ENCODE data around the gene GBF1.
A peak's percentile ranks its signal among the peaks of the same experiment; 100 is the strongest.
"Not testable (repeated sequence)": the region's sequence is repeated elsewhere in the genome, so short reads cannot be mapped to it uniquely, and the experiment has no call there.

Gene GBF1

DNA sequence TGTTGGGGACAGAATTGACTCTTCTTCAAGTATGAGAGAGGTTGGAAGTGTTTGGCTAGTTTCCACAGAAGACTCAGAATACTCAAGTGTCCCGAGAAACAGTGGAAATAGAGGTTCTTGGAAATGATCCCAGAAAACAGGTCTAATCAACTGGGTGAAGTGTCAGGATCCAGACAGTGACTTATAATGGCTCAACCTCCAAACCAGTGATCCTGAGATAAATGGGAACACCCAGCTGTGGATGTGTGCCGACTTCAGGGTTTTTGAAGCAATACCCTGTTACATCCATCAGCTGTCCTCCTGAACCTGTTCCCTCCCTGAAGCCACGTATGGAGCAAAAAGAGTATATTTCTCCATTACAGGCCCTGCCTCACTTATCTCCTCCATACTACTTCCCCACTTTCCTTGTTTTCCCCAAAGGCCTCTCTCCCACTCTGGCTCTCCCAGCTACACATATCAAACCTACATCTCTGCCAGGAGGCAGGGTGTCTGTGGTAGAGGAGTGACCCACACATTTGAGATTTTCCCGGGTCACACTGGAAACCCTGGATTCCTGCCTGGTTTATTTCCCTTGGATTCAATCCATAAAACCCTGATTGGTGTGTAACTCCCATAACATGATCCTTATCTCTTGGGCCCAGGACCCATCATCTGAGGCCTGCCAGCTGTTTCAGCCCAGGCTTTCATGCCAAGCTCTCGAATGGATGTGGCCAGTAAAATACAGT, 36.9 kb upstream of the GBF1 start:
- TF ChIP-seq, protein P1, sequence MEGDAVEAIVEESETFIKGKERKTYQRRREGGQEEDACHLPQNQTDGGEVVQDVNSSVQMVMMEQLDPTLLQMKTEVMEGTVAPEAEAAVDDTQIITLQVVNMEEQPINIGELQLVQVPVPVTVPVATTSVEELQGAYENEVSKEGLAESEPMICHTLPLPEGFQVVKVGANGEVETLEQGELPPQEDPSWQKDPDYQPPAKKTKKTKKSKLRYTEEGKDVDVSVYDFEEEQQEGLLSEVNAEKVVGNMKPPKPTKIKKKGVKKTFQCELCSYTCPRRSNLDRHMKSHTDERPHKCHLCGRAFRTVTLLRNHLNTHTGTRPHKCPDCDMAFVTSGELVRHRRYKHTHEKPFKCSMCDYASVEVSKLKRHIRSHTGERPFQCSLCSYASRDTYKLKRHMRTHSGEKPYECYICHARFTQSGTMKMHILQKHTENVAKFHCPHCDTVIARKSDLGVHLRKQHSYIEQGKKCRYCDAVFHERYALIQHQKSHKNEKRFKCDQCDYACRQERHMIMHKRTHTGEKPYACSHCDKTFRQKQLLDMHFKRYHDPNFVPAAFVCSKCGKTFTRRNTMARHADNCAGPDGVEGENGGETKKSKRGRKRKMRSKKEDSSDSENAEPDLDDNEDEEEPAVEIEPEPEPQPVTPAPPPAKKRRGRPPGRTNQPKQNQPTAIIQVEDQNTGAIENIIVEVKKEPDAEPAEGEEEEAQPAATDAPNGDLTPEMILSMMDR (IDR thresholded peaks at IDR 0.05; ENCODE audit: extremely low read depth, missing control alignments): no peak
- no peak for DNase-seq (ENCODE audit: low spot score)

DNA sequence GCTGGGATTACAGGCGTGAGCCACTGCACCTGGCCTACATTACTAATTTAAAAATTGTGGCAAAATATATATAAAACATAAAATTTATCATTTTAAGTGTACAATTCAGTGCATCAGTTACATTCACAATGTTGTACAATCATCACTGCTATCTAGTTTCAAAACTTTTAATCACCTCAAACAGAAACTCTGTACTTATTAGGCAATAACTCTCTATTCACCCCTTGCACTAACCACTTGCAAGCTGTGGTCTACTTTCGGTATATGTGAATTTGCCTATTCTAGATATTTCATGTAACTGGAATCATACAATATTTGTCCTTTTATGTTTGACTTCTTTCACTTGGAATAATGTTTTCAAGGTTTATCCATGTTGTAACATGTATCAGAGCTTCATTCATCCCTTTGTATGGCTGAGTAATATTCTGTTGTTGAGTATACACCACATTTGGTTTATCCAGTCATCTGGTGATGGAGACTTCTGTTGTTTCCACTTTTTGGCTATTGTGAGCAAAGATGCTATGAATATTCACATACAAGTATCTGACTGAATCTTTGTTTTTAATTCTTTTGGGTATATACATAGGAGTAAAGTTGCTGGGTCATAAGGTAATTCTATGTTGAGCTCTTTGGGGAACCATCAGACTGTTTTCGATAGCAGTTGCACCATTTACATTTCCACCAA, 33.6 kb upstream of the GBF1 start:
- TF ChIP-seq, protein P1 (IDR thresholded peaks at IDR 0.05; ENCODE audit: extremely low read depth, missing control alignments): no peak
- DNase-seq (ENCODE audit: low spot score): no peak

DNA sequence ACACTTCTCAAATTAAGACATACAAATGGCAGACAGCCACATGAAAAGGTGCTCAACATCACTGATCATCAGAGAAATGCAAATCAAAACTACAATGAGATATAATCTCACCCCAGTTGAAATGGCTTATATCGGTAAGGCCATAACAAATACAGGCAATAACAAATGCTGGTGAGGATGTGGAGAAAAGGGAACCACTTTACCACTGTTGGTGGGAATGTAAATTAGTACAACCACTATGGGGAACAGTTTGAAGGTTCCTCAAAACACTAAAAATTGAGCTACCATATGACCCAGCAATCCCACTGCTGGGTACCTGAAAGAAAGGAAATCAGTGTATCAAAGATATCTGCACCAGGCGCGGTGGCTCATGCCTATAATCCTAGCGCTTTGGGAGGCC, 31.7 kb upstream of the GBF1 start:
- DNase-seq (ENCODE audit: low spot score): not testable (repeated sequence)

DNA sequence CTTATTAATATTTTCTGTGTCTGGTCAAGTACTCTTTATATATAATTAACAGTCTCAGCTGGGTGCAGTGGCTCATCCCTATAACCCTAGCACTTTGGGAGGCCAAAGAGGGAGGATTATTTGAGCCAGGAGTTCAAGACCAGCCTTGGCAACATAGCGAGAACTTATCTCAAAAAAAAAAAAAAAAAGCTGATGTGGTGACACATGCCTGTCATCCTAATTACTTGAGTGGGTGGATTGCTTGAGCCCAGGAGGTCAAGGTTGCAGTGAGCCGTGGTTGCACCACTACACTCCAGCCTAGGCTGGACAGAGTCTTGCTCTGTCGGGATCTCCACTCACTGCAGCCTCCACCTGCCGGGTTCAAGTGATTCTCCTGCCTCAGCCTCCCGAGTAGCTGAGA, 26.0 kb upstream of the GBF1 start:
- TF ChIP-seq, protein P1 (IDR thresholded peaks at IDR 0.05; ENCODE audit: extremely low read depth, missing control alignments): no peak
- DNase-seq (ENCODE audit: low spot score): no peak

DNA sequence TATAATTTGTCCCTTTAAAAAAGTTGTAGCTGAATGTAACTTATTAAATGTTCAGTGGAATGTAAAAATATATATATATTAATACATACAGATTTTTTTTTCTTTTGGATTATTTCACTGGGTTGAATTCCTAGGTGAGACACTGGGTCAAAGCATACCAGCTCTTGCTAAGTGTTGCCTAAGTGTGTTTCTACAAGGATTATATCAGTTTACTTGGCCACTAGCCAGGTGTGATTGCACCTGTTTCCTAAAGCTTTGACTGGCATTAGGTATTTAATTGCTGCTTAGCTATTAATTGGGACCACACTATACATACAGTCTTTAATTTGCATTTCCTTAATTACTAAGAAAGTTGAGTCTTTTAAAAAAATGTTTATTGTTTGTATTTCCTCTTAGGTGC, 24.7 kb upstream of the GBF1 start:
- TF ChIP-seq, protein P1 (IDR thresholded peaks at IDR 0.05; ENCODE audit: extremely low read depth, missing control alignments): no peak
- no peak for DNase-seq (ENCODE audit: low spot score)

GRCh38 chr10:102222797-102223196, 22.5 kb upstream of the GBF1 start:
- TF ChIP-seq, protein P1 (IDR thresholded peaks at IDR 0.05; ENCODE audit: extremely low read depth, missing control alignments): no peak
- no peak for DNase-seq (ENCODE audit: low spot score)

GRCh38 chr10:102225646-102226541, 19.4 kb upstream of the GBF1 start, which contains the start of gene ELOVL3:
Gene ELOVL3, plus strand, starts transcription at chr10:102226299. Its CDS starts 250 bp downstream, at chr10:102226549.
- peak; percentile 94 for DNase-seq (ENCODE audit: low spot score)
- TF ChIP-seq, protein P1 (IDR thresholded peaks at IDR 0.05; ENCODE audit: extremely low read depth, missing control alignments): no peak
